ENCODE measurements around the gene MTOR.

DNA sequence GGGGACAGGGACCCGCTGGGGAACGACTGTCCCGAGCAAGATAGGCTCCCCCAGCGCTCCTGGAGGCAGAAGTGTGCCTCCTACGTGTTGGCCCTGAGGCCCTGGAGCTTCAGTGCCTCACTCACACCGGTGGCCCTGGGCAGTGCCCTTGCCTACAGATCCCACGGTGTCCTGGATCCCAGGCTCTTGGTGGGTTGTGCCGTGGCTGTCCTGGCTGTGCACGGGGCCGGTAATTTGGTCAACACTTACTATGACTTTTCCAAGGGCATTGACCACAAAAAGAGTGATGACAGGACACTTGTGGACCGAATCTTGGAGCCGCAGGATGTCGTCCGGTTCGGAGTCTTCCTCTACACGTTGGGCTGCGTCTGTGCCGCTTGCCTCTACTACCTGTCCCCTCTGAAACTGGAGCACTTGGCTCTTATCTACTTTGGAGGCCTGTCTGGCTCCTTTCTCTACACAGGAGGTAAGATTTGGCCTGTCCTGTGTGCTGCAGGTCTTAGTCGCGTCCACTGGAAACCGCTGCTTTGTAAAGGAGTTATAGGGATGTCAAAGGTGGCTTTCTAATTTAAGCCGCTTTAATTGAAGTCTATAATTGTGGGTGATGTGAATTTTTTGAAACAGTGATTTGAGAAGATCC, 11.4 kb upstream of the MTOR start:
- TF ChIP-seq, protein P1, sequence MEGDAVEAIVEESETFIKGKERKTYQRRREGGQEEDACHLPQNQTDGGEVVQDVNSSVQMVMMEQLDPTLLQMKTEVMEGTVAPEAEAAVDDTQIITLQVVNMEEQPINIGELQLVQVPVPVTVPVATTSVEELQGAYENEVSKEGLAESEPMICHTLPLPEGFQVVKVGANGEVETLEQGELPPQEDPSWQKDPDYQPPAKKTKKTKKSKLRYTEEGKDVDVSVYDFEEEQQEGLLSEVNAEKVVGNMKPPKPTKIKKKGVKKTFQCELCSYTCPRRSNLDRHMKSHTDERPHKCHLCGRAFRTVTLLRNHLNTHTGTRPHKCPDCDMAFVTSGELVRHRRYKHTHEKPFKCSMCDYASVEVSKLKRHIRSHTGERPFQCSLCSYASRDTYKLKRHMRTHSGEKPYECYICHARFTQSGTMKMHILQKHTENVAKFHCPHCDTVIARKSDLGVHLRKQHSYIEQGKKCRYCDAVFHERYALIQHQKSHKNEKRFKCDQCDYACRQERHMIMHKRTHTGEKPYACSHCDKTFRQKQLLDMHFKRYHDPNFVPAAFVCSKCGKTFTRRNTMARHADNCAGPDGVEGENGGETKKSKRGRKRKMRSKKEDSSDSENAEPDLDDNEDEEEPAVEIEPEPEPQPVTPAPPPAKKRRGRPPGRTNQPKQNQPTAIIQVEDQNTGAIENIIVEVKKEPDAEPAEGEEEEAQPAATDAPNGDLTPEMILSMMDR (IDR thresholded peaks at IDR 0.05), result no peak
- TF ChIP-seq POLR2A (IDR thresholded peaks at IDR 0.05), result no peak

Measured in right lobe of liver (tissue), 4 donors.